ENCODE measurements around the gene CSNK2B. TPM values are rescaled to one million over a fixed set of nuclear protein-coding genes. Genes with fewer than 3 reads are reported as not detected.
A peak's percentile ranks its signal among the peaks of the same experiment; 100 is the strongest.

The CSNK2B gene
- total RNA-seq, 1 experiment from 2014 or later = 213 TPM

DNA sequence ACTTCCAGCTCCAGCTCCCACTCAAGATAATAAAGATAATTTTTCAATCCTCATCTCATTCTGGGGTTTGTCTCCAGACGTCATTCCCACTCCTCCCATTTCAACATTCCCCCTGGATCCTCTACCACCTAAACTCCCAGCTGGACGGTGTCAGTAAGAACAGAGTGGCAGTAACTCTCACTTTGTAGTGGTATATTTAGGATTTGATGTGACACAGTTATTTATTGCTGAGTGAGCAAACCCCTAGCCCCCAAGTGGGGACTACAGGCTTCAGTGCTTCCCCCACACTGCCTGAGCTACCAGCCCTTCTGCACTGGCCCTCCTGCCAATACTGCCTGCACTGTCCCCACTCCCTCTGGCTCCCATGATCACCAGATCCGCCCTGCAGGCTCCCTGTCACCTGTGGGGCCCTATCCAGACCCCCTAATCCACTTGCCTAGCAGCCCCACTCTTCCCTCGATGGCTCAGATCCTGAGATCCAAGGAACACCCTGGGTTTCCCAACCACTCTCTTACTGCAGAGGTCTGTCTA lies 7.7 kb upstream of the CSNK2B start:
- in situ Hi-C loops (cut with HindIII; ENCODE audit: low pct_unique_long_range_greater_than_20kb, low sequenced_read_pairs) = no loop called here
- DNase-seq (ENCODE audit: low read depth, low spot score) = no peak

DNA sequence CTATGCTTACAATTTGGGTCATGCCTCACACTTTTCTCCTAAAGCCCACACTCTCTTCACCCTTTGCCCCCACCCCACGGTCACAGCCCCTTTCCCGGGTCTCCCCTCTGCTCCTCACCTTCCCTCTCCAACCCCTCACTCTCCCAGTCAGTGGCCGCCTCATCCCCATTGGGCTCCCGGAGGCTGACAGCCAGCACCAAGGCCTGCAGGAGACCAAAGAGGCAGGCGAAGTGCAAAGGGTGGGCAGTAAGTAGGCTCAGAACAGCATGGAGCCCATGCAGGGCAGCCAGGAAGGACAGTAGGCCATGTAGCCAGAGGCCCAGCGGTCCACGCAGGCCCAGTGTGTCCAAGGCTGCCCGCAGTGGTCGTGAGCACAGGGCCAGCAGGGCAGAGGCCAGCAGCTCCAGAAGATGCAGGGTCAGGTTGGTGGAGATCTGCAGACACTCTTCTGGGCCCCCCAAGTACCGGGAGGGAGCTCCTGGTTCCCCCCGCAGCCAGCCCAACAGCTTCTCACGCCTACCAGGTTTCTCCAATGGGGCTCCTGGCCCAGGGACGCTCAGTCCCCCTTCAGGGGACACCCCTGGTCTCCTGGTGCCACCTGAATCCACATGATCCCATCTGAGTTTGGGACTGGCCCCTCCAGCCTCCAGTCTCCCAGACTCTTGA lies 6.8 kb upstream of the CSNK2B start:
- no peak for DNase-seq (ENCODE audit: low read depth, low spot score)
- in situ Hi-C loops (cut with HindIII; ENCODE audit: low pct_unique_long_range_greater_than_20kb, low sequenced_read_pairs) = no loop called here

DNA sequence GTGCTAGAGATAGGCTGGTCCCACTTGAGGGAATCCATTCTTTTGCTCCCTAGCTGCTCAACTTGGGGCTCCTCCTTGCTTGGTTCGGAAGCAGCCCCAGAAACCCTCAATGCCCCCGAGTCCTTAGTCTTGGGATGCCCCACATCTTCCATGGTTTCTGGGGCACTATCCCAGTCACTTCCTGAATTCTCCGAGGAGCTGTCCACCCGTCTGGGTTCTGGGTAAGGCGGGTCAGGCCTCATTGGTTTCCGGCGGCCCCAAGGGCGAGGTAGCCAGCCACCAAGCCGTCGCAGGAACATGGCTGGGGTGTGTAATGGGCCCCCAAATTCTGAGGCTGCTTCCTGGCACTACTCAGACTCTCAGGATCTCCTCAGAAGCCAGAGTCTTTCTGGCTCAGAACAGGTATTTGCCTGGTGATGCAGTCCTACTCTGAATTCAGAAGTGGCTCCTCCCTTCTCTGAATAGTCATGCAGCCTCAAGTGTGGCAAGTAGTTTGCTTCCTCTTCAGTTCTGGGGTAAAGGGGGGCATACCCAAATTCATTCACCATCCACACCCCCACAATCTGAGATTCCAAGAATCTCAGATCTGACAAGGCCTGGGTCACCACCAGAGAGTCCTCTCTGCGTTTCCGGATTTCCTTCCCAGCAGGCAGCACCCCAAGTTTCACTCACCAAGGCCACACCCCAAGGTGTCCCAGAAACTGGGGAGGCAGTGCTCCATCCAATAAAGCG lies 6.1 kb upstream of the CSNK2B start:
- DNase-seq (ENCODE audit: low read depth, low spot score) = no peak

DNA sequence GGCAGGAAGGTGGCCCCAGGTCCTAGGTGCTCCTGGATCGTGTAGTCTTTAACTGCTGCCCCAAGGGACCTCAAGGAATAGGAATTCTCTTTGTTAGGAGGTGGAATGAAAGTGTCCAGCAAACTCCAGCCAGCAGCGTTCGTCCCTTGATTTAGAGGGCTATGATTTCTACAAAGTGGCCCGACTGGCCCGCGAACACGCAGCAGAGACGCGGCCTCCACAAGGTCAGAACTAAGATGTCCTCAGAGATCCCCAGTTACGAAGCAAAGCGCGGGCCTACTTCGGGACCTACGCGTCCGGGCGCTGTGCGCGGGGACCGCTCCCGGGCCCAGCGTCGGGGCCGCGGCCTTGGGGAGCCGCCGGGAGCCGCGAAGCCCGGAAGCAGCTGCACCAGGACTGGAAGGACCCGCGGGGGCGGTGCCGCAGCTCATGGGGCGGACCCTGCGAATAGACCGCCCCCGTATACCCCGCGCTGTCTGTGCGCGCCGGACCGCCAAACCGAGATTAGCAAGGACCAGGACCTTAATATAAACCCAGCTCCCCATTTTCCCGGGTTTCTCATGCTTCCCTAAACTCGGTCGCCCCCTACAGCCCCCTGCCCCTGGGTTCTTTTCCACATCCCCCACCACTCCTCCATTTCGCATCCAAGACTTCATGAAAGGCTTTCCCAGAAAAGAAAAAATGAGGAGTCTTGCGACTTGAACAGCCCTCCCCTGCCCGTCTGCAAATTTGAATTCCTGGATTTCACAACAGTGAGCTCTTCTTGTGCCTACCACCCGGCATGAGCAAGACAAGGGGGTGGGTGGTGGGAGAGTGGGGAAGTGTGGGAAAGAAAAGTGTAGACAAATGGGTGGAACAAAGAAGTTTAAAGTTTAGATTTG lies 5.3 kb upstream of the CSNK2B start, which contains the start of gene C6orf47:
Gene C6orf47, minus strand, starts transcription at position 398 of the 881 bp plus-strand sequence. CDS start 831 bp downstream, outside the sequence.
- in situ Hi-C loops (cut with HindIII; ENCODE audit: low pct_unique_long_range_greater_than_20kb, low sequenced_read_pairs) = no loop called here
- peak; percentile 73 for DNase-seq (ENCODE audit: low read depth, low spot score)

More for the DNA sequence above, 6.1 kb upstream of the CSNK2B start:
- in situ Hi-C loops (cut with HindIII; ENCODE audit: low pct_unique_long_range_greater_than_20kb, low sequenced_read_pairs) = no loop called here

DNA sequence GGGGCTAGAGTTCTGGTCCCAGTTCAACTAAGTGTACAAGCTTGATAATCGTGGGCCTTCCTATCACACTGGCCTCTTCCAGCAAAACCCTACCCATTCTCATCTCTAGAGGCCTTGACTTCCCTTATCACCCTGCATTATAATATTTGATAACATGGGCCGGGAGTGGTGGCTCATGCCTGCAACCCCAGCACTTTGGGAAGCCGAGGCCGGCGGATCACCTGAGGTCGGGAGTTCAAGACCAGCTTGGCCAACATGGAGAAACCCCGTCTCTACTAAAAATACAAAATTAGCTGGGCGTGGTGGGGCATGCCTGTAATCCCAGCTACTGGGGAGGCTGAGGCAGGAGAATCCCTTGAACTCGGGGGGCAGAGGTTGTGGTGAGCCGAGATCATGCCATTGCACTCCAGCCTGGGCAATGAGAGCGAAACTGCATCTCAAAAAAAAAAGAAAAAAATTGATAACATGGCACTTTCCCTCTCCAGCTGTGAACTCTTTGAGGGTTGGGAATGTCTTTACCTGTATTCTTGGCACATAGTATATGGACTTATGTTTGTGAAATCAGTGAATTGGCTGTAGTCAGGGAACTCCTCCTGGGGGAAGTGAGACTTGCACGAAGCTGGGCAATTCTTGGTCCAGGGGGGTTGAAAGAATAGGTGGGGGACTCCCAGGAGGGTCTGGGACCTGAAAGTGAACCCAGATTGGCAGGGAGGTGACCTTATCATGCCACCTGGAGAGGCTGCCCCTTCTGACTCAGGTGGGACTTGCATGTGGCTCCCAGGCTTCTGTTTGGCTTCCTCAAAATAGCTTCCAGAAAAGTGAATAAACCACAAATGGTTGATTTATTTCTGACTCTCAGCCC lies 4.4 kb upstream of the CSNK2B start:
- in situ Hi-C loops (cut with HindIII; ENCODE audit: low pct_unique_long_range_greater_than_20kb, low sequenced_read_pairs) = no loop called here
- no peak for DNase-seq (ENCODE audit: low read depth, low spot score)

- in situ Hi-C loops (cut with HindIII; ENCODE audit: low pct_unique_long_range_greater_than_20kb, low sequenced_read_pairs) = no loop called here
- no peak for DNase-seq (ENCODE audit: low read depth, low spot score)
Measured at GRCh38 chr6:31662124-31662723, 3.7 kb upstream of the CSNK2B start.

DNA sequence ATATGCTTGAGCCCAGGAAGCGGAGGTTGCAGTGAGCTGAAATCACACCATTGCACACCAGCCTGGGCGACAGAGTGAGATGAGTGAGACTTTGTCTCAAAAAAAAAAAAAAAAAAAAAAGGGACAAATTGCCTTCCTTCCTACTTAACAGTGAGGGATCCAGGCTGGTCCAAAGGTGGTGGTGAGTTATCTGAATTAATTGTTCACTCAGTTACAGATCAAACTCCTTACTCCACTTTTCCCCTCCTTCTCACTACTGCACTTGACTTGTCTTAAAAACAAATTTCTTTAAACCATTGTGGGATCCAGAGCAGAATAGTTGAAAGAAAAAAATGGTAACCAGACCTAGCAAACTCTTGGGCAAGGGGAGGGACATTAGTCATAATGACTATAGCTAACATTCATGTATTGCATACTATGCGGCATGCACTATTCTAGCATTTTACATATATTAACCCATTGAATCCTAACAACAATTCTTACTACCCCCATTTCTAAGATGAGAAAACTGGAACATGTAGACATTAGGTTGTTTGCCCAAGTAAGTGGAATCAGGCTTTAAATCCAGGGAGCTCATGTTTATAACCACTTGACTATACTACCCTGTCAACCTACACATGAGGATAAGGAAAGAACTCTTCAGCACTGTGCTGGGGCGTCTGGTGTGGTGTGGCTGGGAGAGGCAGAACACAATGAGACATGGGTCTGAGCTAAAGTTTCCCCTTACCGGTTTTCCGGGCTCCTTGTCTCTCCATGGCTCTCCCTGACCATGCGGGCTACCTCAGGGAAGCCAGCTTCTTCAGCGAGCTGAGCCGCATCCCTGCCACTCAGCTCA lies 2.5 kb upstream of the CSNK2B start:
- DNase-seq (ENCODE audit: low read depth, low spot score) = no peak
- in situ Hi-C loops (cut with HindIII; ENCODE audit: low pct_unique_long_range_greater_than_20kb, low sequenced_read_pairs) = no loop called here

DNA sequence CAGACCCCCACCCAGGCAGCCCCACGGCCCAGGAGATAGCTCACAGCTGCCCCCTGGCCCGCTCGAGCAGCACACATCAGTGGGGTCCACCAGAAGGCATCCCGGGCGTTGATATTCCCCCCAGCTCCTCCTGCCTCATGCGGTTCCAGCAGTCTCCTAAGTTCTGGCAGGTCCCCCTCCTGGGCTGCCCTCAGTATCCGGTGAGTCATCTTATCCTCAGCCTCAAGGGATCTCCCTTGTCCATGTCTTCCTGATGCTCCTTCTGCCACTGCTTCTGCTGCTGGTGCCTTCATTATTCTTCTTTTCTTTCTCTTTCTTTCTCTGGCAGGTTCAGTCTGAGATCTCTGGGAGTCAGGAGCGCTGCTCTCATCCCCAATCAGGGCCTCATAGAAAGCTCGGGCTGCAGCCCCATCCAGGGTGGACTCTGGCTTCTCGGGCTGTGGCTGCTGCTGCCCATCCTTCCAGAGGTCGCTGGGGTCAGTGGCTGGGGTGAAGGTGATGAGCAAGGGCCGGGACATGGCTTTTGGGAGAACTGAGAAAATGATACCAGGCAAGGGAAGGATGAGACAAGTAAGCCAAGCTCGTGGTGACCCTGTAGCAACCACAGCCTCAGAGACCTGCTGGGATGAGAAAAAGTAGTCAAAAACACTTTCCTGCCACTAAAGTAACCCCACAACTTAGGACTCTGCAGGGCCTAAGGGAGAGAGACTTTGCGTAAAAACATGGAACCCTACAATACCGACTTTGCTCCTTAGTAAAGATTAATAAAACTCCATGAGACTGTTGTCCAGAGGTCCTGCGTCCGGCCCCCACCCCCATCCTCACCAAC lies 1.7 kb upstream of the CSNK2B start:
- peak; percentile 45 for DNase-seq (ENCODE audit: low read depth, low spot score)
- in situ Hi-C loops (cut with HindIII; ENCODE audit: low pct_unique_long_range_greater_than_20kb, low sequenced_read_pairs) = no loop called here

DNA sequence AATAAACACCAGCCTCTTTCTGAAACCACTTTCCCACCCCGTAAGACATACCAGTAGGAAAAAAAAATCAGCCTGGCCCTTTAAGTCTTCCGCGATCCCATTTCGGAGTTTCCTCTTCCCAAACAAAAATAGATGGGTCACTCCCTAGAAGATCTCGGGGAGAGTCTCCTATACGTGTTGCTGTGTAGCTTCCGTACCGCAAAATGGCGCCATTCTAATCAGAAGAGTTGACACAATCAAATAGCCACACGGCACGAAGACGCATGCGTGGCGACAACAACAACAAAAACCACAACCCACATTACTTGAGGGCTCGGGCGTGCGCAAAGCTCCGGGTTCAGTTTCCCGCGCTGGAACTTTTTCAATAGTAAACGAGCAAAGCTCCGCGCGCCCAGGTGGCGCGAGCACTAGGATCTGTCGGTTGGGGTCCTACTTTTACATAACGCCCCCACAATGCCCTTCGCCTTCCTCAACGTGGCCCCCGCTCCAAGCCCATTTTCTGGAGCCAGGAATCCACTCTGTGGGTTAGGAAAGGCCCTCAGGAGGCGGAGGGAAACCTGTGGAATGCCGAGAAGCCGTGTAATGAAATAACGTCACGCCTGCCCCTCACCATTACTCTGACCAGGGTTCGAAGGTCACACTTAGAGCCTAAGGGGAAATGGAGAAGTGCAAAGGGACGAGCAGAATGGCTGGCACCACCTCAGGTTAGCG lies 935 bp upstream of the CSNK2B start, which contains the start of gene GPANK1:
Gene GPANK1, minus strand, starts transcription at position 208 of the 711 bp plus-strand sequence. CDS start 519 bp downstream, outside the sequence.
- in situ Hi-C loops (cut with HindIII; ENCODE audit: low pct_unique_long_range_greater_than_20kb, low sequenced_read_pairs) = no loop called here
- DNase-seq (ENCODE audit: low read depth, low spot score) = peak; percentile 93

- DNase-seq (ENCODE audit: low read depth, low spot score) = no peak
- in situ Hi-C loops (cut with HindIII; ENCODE audit: low pct_unique_long_range_greater_than_20kb, low sequenced_read_pairs) = no loop called here
Measured at GRCh38 chr6:31666337-31666965, 571 bp downstream of the CSNK2B start.

- in situ Hi-C loops (cut with HindIII; ENCODE audit: low pct_unique_long_range_greater_than_20kb, low sequenced_read_pairs) = no loop called here
- no peak for DNase-seq (ENCODE audit: low read depth, low spot score)
Measured at GRCh38 chr6:31669676-31670075, 3.8 kb downstream of the CSNK2B start, which contains the start of gene LY6G5B. TSS of gene LY6G5B (plus strand) at chr6:31669976. CDS start at chr6:31670951, 975 bp downstream.

DNA sequence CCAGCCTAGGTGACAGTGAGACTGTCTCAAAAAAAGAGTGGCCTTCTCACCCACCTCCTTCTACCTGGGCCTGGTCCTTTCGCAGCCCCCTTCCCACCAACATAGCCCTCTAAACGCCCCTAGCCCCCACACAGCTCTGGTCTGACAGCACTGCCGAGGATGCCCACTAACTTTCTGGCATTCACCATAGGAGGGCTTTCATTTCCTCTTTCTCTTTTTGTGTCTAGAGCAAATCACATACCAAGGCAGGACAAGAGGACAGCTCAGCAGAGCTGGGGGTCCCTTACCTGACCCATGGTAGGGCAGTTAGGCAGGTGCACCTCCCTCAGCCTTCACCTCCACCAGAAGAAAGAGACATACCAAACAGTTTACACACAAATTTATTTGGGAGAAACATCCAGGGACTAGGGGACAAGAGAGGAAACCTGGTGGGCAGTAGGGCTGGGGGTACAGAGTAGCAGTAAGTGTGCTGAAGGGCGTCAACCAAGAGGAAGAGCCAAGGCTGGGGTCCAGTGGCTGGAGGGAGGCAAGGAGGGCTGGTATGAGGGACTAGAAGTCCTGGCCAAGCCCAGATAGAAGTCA lies 10.5 kb downstream of the CSNK2B start:
- in situ Hi-C loops (cut with HindIII; ENCODE audit: low pct_unique_long_range_greater_than_20kb, low sequenced_read_pairs) = no loop called here
- no peak for DNase-seq (ENCODE audit: low read depth, low spot score)

GRCh38 chr6:31676904-31677303 lies 11.0 kb downstream of the CSNK2B start:
- in situ Hi-C loops (cut with HindIII; ENCODE audit: low pct_unique_long_range_greater_than_20kb, low sequenced_read_pairs) = no loop called here
- no peak for DNase-seq (ENCODE audit: low read depth, low spot score)

- no peak for DNase-seq (ENCODE audit: low read depth, low spot score)
- in situ Hi-C loops (cut with HindIII; ENCODE audit: low pct_unique_long_range_greater_than_20kb, low sequenced_read_pairs) = no loop called here
Measured at GRCh38 chr6:31677955-31678354, 12.1 kb downstream of the CSNK2B start.

All from SK-MEL-5 (cell line).